Measurements from ENCODE around the gene ZNF573. TPM values are rescaled to one million over a fixed set of nuclear protein-coding genes. Genes with fewer than 3 reads are reported as not detected.

Gene ZNF573
- total and polyA plus RNA-seq, 2 of the 13 experiments (the other 11 are each of a cell fraction or from before 2014, with no cell fraction given), result 3.1 to 9.3 TPM

DNA sequence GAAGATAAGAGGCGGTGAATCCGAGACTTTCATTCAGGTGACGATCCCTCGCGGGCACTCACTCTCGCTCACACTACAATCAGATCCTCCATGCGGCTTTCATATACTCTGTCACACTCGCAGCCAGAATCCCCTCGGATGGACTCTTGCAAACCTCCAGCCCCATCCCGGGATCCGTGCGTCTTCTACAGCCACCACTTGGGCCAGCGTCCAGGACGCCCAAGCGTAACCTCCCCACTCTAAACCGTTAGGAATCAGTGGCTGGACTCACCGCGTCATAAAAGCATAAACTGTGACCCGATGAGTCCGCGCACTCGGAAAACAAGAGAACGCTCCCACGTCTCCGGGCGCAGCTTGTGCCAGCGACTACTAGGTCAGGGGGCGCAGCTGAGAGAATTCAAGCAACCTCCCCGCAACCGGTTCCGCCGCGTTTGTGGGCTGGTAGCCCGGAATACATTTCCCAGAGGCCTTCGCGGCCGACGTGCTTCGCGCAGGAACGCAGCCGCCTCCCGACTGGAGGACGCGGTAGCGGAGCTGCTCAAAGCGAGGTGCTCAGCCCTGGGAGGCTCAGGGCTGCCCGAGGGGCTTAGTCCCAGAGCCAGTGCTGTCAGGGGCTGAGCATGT lies 87.4 kb downstream of the ZNF573 start (continued):
- TF ChIP-seq PRPF4 (IDR thresholded peaks at IDR 0.05; ENCODE audit: low read depth, low read length, poor library complexity, severe bottlenecking) (no peak), EP300 (IDR thresholded peaks at IDR 0.05; ENCODE audit: low read depth in 2 of 2, low read length in 2 of 2) (no peak), EP300 (CRISPR knock-in tag; IDR thresholded peaks at IDR 0.05; ENCODE audit: borderline replicate concordance) (no peak; the same call in 1 of the 2 replicates), ARNT (IDR thresholded peaks at IDR 0.05) (no peak), POLR2G (IDR thresholded peaks at IDR 0.05; ENCODE audit: low read depth, low read length) (peak; percentile 95), SNRNP70 (IDR thresholded peaks at IDR 0.05; ENCODE audit: low read depth, low read length) (no peak), GTF3A (CRISPR knock-in tag; conservative IDR thresholded peaks at IDR 0.05) (no peak), ZNF672 (CRISPR knock-in tag; IDR thresholded peaks at IDR 0.05) (no peak), XBP1 (CRISPR knock-in tag; IDR thresholded peaks at IDR 0.05) (no peak), GTF2F1 (IDR thresholded peaks at IDR 0.05; ENCODE audit: low read length) (no peak), SMAD9 (CRISPR knock-in tag; IDR thresholded peaks at IDR 0.05) (0 out of 2 replicates have a peak, but pooled peaks have one; percentile 26), DR1 (CRISPR knock-in tag; IDR thresholded peaks at IDR 0.05) (peak; percentile 66; the same call in 1 of the 2 replicates), SIX1 (CRISPR knock-in tag; IDR thresholded peaks at IDR 0.05; ENCODE audit: borderline replicate concordance) (no peak), ZNF101 (CRISPR knock-in tag; IDR thresholded peaks at IDR 0.05; ENCODE audit: borderline replicate concordance, low read depth) (no peak), ELF4 (CRISPR knock-in tag; IDR thresholded peaks at IDR 0.05; ENCODE audit: borderline replicate concordance) (no peak), ZMYM2 (CRISPR knock-in tag; IDR thresholded peaks at IDR 0.05) (peak; percentile 76), ZNF230 (CRISPR knock-in tag; IDR thresholded peaks at IDR 0.05) (no peak), MYC (CRISPR knock-in tag; IDR thresholded peaks at IDR 0.05; ENCODE audit: borderline replicate concordance) (peak; percentile 71)
- TF ChIP-seq, protein P1, sequence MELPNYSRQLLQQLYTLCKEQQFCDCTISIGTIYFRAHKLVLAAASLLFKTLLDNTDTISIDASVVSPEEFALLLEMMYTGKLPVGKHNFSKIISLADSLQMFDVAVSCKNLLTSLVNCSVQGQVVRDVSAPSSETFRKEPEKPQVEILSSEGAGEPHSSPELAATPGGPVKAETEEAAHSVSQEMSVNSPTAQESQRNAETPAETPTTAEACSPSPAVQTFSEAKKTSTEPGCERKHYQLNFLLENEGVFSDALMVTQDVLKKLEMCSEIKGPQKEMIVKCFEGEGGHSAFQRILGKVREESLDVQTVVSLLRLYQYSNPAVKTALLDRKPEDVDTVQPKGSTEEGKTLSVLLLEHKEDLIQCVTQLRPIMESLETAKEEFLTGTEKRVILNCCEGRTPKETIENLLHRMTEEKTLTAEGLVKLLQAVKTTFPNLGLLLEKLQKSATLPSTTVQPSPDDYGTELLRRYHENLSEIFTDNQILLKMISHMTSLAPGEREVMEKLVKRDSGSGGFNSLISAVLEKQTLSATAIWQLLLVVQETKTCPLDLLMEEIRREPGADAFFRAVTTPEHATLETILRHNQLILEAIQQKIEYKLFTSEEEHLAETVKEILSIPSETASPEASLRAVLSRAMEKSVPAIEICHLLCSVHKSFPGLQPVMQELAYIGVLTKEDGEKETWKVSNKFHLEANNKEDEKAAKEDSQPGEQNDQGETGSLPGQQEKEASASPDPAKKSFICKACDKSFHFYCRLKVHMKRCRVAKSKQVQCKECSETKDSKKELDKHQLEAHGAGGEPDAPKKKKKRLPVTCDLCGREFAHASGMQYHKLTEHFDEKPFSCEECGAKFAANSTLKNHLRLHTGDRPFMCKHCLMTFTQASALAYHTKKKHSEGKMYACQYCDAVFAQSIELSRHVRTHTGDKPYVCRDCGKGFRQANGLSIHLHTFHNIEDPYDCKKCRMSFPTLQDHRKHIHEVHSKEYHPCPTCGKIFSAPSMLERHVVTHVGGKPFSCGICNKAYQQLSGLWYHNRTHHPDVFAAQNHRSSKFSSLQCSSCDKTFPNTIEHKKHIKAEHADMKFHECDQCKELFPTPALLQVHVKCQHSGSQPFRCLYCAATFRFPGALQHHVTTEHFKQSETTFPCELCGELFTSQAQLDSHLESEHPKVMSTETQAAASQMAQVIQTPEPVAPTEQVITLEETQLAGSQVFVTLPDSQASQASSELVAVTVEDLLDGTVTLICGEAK (IDR thresholded peaks at IDR 0.05), result no peak
- TF ChIP-seq, protein P1 (CRISPR knock-in tag; IDR thresholded peaks at IDR 0.05), result peak; percentile 18; the same call in 1 of the 2 replicates
- TF ChIP-seq, protein P2, sequence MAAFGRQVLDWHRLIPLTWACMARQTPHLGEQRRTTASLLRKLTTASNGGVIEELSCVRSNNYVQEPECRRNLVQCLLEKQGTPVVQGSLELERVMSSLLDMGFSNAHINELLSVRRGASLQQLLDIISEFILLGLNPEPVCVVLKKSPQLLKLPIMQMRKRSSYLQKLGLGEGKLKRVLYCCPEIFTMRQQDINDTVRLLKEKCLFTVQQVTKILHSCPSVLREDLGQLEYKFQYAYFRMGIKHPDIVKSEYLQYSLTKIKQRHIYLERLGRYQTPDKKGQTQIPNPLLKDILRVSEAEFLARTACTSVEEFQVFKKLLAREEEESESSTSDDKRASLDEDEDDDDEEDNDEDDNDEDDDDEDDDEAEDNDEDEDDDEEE (CRISPR knock-in tag; IDR thresholded peaks at IDR 0.05), result no peak

All from HepG2 (cell line).